BE2C (cell line): ENCODE results near the gene ADIPOR2.
A peak's percentile ranks its signal among the peaks of the same experiment; 100 is the strongest.

Experiments
- DNase-seq: peaks from one replicate; pipeline ENCODE4 v3.0.0-alpha.2; 2020
- H3K27me3 ChIP-seq: fragments of 250-450 bp; sonication (Bioruptor Pico); 2 replicates; pipeline ENCODE4 v1.5.1; 2020; ENCODE audit warnings: mild to moderate bottlenecking
- H3K36me3 ChIP-seq: fragments of 250-450 bp; sonication (Bioruptor Pico); 2 replicates; pipeline ENCODE4 v1.5.1; 2020; ENCODE audit warnings: mild to moderate bottlenecking
- H3K4me1 ChIP-seq: fragments of 250-450 bp; sonication (Bioruptor Pico); 2 replicates; pipeline ENCODE4 v1.5.1; 2020
- H3K4me3 ChIP-seq: 2 replicates; pipeline ENCODE4 v1.5.1; 2011; ENCODE audit warnings: low read depth, low read length
- H3K9me3 ChIP-seq: fragments of 250-450 bp; sonication (Bioruptor Pico); 2 replicates; pipeline ENCODE4 v1.5.1; 2020
- TF ChIP-seq, protein P1 (sequence below): IDR thresholded peaks from 2 replicates; pipeline ENCODE4 v1.5.1; 2012; ENCODE audit warnings: mild to moderate bottlenecking, low read depth, low read length

The ADIPOR2 gene

DNA sequence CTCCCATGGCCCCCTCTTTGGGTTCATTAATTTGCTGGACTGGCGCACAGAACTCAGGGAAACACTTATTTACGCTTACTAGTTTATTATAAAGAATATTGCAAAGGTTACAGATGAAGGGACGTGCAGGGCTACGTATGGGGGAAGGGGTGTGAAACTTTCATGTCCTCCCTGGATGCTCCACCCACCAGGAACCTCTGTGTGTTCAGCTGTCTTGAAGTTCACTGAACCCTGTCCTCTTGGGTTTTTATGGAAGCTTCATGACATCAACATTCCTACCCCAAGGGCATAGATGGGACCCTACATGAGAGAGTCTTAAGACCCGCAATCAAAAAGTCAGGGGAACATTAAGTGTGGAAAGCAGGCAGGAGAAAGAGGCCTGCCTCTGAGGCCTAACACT is 58.1 kb downstream of the ADIPOR2 start:
- Histone ChIP-seq H3K36me3 (peaks cover under 1% of the 10 kb centered on the region), H3K4me1 (no peaks in the 10 kb centered on the region), H3K4me3 (no peak overlapping the region), H3K27me3 (no peaks in the 10 kb centered on the region), H3K9me3 (no peaks in the 10 kb centered on the region)
- TF ChIP-seq, protein P1, sequence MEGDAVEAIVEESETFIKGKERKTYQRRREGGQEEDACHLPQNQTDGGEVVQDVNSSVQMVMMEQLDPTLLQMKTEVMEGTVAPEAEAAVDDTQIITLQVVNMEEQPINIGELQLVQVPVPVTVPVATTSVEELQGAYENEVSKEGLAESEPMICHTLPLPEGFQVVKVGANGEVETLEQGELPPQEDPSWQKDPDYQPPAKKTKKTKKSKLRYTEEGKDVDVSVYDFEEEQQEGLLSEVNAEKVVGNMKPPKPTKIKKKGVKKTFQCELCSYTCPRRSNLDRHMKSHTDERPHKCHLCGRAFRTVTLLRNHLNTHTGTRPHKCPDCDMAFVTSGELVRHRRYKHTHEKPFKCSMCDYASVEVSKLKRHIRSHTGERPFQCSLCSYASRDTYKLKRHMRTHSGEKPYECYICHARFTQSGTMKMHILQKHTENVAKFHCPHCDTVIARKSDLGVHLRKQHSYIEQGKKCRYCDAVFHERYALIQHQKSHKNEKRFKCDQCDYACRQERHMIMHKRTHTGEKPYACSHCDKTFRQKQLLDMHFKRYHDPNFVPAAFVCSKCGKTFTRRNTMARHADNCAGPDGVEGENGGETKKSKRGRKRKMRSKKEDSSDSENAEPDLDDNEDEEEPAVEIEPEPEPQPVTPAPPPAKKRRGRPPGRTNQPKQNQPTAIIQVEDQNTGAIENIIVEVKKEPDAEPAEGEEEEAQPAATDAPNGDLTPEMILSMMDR = no peak
- no peak for DNase-seq

DNA sequence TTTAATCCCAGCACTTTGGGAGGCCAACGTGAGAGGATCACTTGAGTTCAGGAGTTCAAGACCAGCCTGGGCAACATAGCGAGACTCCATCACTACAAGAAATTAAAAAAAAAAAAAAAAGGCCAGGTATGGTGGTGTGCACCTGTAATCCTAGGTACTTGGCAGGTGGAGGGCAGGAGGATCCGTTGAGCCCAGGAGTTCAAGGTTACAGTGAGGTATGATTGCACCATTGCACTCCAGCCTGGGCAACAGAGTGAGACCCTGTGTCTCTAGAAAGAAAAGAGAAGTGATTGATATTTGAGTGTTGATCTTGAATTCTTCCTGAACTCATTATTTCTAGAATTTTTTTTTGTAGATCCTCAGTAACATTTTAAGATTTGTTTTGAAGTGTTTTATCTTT is 59.4 kb downstream of the ADIPOR2 start:
- Histone ChIP-seq H3K36me3 (peaks cover 8% of the 10 kb centered on the region), H3K9me3 (no peaks in the 10 kb centered on the region), H3K4me1 (no peaks in the 10 kb centered on the region), H3K4me3 (no peak overlapping the region), H3K27me3 (no peaks in the 10 kb centered on the region)
- no peak for DNase-seq
- TF ChIP-seq, protein P1 = no peak

DNA sequence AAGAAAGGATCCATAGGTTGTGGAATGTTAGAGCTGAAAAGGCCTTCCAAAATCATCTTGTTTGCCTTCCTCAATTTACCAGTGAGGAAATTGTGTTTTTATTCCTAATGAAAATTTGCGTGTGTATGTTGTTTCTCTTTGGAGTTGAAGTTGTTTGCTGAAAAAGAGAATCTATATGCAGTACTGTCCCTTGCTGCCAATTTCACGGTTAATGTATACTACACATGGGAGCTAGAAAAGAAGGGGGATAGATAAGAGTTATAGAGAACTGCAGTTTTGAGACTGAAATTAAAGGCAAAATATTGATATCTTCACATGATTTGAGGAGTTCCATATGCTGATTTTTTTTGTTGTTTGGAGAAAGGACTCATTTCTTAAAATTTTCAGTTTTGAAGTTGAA is 67.5 kb downstream of the ADIPOR2 start:
- no peaks in the 10 kb centered on the region for H3K27me3 ChIP-seq
- TF ChIP-seq, protein P1 = no peak
- no peaks in the 10 kb centered on the region for H3K4me1 ChIP-seq
- no peaks in the 10 kb centered on the region for H3K9me3 ChIP-seq
- no peak overlapping the region for H3K4me3 ChIP-seq
- no peak for DNase-seq
- peaks cover 21% of the 10 kb centered on the region for H3K36me3 ChIP-seq

DNA sequence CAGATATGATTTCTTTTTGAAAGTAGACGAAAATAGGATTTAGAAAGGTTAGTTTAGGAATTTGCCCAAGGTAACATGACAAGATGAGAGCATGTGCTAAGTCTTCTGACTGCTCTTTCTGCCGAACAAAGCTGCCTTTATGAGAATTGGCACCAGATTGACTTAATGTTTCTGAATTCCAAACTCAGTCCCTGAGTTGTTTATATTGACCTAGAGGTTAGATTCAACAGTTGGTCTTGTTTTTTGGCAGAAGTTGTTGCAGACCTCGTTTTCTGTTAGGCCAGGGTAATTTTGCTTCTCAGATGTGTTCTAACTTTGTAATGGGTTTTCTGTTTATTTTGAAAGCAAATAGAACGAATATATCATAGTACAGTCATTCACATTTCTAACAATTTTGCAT is 68.0 kb downstream of the ADIPOR2 start:
- Histone ChIP-seq H3K4me3 (no peak overlapping the region), H3K36me3 (peaks cover 21% of the 10 kb centered on the region), H3K9me3 (no peaks in the 10 kb centered on the region), H3K4me1 (no peaks in the 10 kb centered on the region), H3K27me3 (no peaks in the 10 kb centered on the region)
- DNase-seq = no peak
- TF ChIP-seq, protein P1 = no peak

DNA sequence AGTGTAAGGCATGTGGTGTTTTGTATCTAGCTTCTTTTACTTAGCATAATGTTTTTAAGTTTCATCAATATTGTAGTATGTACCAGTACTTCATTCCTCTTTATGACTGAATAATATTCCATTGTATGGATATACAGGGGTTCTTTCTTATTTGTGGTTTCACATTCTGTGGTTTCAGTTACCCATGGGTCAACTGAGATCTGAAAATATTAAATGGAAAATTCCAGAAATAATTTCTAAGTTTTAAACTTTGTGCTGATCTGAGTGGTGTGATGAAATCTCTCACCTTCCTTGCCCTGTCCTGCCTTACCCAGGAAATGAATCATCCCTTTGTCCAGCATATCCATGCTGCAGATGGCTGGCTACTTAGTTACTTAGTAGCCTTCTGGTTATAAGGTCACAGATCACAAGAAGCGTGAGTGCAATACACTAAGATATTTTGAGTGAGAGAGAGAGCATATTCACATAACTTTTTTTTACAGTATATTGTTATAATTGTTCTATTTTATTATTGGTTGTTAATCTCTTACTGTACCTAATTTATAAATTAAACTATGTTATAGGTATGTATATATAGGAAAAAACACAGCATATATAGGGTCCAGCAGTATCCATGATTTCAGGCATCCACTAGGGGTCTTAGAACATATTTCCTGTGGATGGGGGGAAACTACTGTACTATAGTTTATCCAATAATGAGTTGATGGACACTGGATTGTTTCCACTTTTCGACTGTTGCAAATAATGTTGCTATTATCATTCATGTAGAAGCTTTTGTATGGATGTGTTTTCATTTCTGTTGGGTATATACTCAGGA is 69.9 kb downstream of the ADIPOR2 start:
- Histone ChIP-seq H3K4me1 (no peaks in the 10 kb centered on the region), H3K4me3 (no peak overlapping the region), H3K36me3 (peaks cover 10% of the 10 kb centered on the region), H3K27me3 (no peaks in the 10 kb centered on the region), H3K9me3 (no peaks in the 10 kb centered on the region)
- TF ChIP-seq, protein P1 = 0 out of 2 replicates have a peak, but pooled peaks have one; percentile 13
- DNase-seq = no peak

DNA sequence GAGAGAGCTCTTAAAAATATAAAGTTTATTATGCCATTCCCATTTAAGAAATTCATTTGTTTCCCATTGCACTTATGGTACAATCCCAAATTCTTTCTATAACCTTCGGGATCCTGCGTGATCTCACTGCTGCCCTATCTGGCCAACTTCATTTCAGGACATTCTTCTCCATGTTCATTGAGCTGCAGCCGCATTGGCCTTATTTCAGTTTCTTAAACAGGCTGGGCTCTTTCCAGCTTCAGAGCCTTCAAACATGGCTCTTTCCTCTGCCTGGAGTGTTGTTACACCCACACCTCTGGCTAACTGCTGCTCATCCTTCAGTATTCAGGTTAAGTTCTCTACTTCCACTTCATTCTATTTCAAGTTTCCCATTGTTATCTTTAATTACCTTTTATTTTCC is 71.0 kb downstream of the ADIPOR2 start:
- H3K4me3 ChIP-seq = no peak overlapping the region

More for the DNA sequence above, 71.0 kb downstream of the ADIPOR2 start:
- no peaks in the 10 kb centered on the region for H3K27me3 ChIP-seq
- no peak for DNase-seq
- H3K36me3 ChIP-seq = peaks cover 7% of the 10 kb centered on the region
- no peaks in the 10 kb centered on the region for H3K4me1 ChIP-seq
- no peaks in the 10 kb centered on the region for H3K9me3 ChIP-seq
- TF ChIP-seq, protein P1 = no peak
